Brain microvascular endothelial cell (primary cell): ENCODE measurements around the gene NRDC.

Experiments used
- DNase-seq: peaks from one replicate; pipeline ENCODE4 v3.0.0-alpha.2; 2020
- H3K27ac ChIP-seq: fragments of 250-450 bp; sonication (Bioruptor Pico); 2 replicates; pipeline ENCODE4 v1.5.1; 2020; ENCODE audit warnings: mild to moderate bottlenecking, moderate library complexity
- H3K27me3 ChIP-seq: fragments of 250-450 bp; sonication (Bioruptor Pico); replicated peaks from 2 replicates; pipeline ENCODE4 v1.5.1; 2020; ENCODE audit warnings: mild to moderate bottlenecking
- H3K36me3 ChIP-seq: fragments of 250-450 bp; sonication (Bioruptor Pico); replicated peaks from 2 replicates; pipeline ENCODE4 v1.5.1; 2020; ENCODE audit warnings: mild to moderate bottlenecking
- H3K4me3 ChIP-seq: 2 replicates; pipeline ENCODE4 v1.5.1; 2011; ENCODE audit warnings: low read depth, mild to moderate bottlenecking, control low read depth, low read length, moderate library complexity
- in situ Hi-C: cut with HindIII; loops from 2 replicates; pipeline ENCODE4 v1.10.0; 2017; ENCODE audit warnings: low sequenced_read_pairs, low pct_ligation_motif_present
- TF ChIP-seq, protein P1 (sequence below): IDR thresholded peaks from 2 replicates; pipeline ENCODE4 v1.5.1; 2011; ENCODE audit warnings: low read depth, mild to moderate bottlenecking, moderate library complexity, low read length, control low read depth, inconsistent platforms; ENCODE audit errors: missing control alignments

The NRDC gene

GRCh38 chr1:51867479-51868232 is 10.9 kb downstream of the NRDC start:
- TF ChIP-seq, protein P1, sequence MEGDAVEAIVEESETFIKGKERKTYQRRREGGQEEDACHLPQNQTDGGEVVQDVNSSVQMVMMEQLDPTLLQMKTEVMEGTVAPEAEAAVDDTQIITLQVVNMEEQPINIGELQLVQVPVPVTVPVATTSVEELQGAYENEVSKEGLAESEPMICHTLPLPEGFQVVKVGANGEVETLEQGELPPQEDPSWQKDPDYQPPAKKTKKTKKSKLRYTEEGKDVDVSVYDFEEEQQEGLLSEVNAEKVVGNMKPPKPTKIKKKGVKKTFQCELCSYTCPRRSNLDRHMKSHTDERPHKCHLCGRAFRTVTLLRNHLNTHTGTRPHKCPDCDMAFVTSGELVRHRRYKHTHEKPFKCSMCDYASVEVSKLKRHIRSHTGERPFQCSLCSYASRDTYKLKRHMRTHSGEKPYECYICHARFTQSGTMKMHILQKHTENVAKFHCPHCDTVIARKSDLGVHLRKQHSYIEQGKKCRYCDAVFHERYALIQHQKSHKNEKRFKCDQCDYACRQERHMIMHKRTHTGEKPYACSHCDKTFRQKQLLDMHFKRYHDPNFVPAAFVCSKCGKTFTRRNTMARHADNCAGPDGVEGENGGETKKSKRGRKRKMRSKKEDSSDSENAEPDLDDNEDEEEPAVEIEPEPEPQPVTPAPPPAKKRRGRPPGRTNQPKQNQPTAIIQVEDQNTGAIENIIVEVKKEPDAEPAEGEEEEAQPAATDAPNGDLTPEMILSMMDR = no peak
- no peak overlapping the region for H3K4me3 ChIP-seq
- in situ Hi-C loops = no loop called here
- no peaks in the 10 kb centered on the region for H3K36me3 ChIP-seq
- DNase-seq = no peak
- H3K27me3 ChIP-seq = no peaks in the 10 kb centered on the region
- no peak overlapping the region for H3K27ac ChIP-seq

GRCh38 chr1:51863384-51863783 is 15.1 kb downstream of the NRDC start:
- TF ChIP-seq, protein P1 = no peak
- H3K4me3 ChIP-seq = no peak overlapping the region
- in situ Hi-C loops = no loop called here
- no peaks in the 10 kb centered on the region for H3K27me3 ChIP-seq
- no peak for DNase-seq
- H3K27ac ChIP-seq = no peak overlapping the region
- H3K36me3 ChIP-seq = no peaks in the 10 kb centered on the region

DNA sequence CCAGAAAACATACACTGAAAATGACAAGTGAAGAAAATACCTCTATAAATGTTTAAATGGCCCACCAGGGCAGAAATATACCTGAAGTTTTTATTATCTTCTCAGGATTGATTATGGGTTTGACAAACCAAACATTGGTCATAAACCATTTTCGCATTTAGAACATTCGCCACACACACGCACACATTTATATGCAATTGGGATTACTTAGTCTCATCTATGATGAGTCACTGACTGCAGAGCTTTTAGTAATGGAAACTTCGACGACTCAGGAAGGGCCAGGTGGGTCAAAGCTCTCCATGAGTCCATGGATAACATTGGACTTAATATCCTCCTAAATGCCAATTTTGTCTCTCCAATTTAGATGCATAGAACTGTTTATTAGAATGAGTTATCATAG is 16.9 kb downstream of the NRDC start:
- Histone ChIP-seq H3K4me3 (no peak overlapping the region), H3K27ac (no peak overlapping the region), H3K36me3 (no peaks in the 10 kb centered on the region), H3K27me3 (no peaks in the 10 kb centered on the region)
- TF ChIP-seq, protein P1 = no peak
- DNase-seq = no peak
- in situ Hi-C loops = no loop called here

DNA sequence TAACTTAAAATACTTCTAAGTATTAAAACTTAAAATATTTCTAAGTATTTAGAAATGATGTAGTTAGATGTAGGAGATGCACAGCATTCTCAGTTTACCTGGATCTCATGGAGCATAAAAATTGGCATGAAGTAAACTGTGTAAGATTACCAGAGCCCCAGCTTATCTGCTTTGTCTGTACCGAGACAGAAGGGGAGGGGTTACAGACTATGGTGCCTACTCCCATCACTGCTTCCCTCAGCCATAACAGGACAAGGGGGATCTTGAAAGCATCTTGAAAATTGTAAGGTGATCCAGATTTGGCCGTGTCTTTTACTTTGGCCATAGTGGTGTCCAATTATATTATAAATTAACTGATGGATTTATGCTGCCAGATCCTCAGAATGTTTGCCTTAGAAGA is 18.8 kb downstream of the NRDC start:
- in situ Hi-C loops = no loop called here
- DNase-seq = no peak
- H3K36me3 ChIP-seq = no peaks in the 10 kb centered on the region
- TF ChIP-seq, protein P1 = no peak
- H3K27me3 ChIP-seq = no peaks in the 10 kb centered on the region
- no peak overlapping the region for H3K4me3 ChIP-seq
- no peak overlapping the region for H3K27ac ChIP-seq

DNA sequence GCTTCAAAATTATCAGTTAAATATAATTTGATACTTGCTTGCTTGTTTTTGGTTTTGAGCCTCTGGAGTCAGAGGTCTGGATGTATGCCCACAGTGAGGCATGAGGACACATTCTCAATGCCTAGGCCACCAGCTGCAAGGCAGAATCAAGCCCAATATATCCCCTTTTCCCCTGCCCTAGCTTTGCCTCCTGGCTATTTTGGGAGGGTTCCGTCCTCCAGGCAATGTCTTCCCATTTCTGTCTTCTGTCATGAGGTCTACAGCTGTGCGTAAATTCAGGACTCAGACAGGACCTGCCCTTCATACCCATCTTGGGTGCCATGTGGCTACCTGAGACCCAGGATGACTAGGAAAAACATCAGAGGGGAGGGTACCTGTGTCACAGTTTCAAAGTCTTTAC is 19.2 kb downstream of the NRDC start:
- TF ChIP-seq, protein P1 = no peak
- H3K36me3 ChIP-seq = no peaks in the 10 kb centered on the region
- H3K4me3 ChIP-seq = no peak overlapping the region
- H3K27me3 ChIP-seq = no peaks in the 10 kb centered on the region
- in situ Hi-C loops = no loop called here
- no peak overlapping the region for H3K27ac ChIP-seq
- DNase-seq = no peak

DNA sequence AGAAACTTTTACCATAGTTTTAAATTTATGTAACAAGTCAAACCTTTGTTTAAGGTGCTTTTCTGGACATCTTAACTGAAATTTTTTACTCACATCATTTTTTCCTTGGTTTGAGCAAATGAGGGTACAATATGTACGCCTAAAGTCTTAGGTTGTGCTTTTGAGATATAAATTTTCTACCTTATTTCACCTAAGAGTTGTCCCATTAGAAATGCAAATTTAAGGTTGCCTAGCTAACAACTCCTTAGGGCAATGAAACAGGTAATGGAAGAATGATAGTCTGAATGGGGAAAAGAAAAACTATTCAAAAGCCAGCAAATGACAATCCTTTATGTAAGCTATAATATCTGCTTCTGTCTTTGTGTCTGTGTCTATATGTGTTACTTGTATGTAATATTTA is 19.6 kb downstream of the NRDC start:
- no peak overlapping the region for H3K27ac ChIP-seq
- in situ Hi-C loops = no loop called here
- no peaks in the 10 kb centered on the region for H3K27me3 ChIP-seq
- TF ChIP-seq, protein P1 = no peak
- no peak for DNase-seq
- H3K36me3 ChIP-seq = no peaks in the 10 kb centered on the region
- H3K4me3 ChIP-seq = no peak overlapping the region
